ENCODE data around the gene THAP3.

GRCh38 chr1:6668503-6668902, 43.8 kb downstream of the THAP3 start:
- TF ChIP-seq CTCF (IDR thresholded peaks at IDR 0.05) (no peak), EZH2 (IDR thresholded peaks at IDR 0.05; ENCODE audit: borderline replicate concordance, insufficient read depth, low read depth, low read length, poor library complexity, severe bottlenecking) (no peak)
